M059J (cell line): ENCODE data around the gene KCTD19. TPM values are rescaled to one million over a fixed set of nuclear protein-coding genes. Genes with fewer than 3 reads are reported as not detected.

Source experiments
- DNase-seq: peaks from one replicate; pipeline ENCODE4 v3.0.0-alpha.2; 2012; ENCODE audit warnings: low read depth
- total RNA-seq: library from RNA; depleted of rRNA; stranded (reverse); fragments of >200 nt; shearing (Covaris generic); gene quantifications from 2 replicates; pipeline ENCODE4 v1.2.3, GENCODE V29; 2014

The KCTD19 gene
- total RNA-seq, 1 experiment from 2014 or later = 0.84 TPM

DNA sequence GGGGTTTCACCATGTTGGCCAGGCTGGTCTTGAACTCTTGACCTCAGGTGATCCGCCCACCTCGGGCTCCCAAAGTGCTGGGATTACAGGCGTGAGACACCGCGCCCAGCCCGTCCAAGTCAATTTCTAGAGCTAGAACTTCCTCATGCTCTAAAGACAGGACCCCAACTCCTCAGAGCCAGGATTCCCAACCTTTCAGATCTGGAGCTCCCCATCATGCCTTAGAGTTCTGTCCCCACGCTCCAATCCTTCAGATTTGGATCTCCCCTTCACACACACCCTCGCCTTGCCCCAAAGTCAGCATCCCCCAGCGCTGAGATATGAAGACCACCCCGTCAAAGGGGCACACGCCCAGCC lies 448 bp downstream of the KCTD19 start:
- no peak for DNase-seq

- DNase-seq = no peak
Measured at GRCh38 chr16:67317853-67318252, 8.7 kb downstream of the KCTD19 start.

- DNase-seq = peak; percentile 53
Measured at GRCh38 chr16:67312719-67313118, 13.8 kb downstream of the KCTD19 start.

GRCh38 chr16:67311607-67312488 lies 14.7 kb downstream of the KCTD19 start:
- peak; percentile 100 for DNase-seq

DNA sequence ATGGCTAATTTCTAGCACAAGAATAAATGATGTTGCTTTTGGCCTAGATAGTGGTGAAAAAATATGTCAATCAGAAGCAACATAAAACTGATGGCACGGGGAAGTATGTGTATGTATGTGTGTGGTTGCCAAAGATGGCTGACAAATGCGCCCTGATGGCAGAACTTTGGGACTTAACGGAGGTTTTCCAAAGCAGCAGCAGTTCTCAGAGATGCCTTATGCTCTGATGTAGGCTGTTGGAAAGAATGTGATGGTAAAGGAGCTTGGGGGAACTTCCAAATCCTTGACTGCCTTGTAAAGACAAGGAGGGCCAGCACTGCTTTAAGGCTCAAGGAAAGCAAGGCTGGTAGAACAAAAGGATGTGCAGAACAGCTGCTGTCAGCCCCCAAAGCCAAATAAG lies 16.0 kb downstream of the KCTD19 start:
- DNase-seq = no peak

DNA sequence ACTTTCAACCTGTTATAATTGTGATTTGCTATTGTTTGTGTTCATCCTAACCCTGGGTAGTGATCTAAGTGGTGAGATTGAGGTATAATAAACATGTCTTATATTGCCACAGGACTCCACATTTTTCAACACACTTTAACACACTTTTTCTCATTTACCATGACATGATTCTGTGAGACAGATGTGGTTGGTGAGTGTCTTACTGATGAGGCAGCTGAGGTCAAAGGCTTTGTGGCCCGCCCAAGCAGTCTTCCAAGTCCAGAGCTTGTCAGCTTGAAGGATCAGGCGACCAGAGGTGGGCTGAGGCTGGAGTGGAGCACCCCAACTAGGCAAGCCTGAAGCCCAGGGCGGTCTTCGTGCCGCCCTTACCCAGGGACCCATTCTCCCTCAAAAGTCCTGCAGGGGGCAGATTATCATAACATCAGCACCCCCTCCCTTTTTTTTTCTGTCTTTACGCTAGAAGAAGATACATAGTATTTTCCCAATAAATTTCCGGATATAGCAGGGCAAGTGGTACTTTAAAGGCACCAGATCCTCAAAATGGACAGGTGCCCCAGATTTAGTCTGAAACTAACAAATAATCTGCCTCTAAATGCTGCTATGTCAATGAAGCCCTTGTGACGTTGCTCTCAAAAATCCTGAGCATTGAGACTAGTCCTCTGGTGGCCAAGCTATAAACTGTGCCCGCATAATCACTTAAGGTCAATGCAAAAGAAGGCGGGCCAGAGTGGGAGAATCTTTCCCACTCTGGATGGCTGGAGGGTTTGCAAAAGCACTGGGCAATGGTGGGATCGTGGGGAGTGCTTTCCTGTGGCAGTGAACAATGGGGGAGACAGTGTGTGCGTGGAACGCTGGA lies 21.1 kb downstream of the KCTD19 start:
- no peak for DNase-seq

DNA sequence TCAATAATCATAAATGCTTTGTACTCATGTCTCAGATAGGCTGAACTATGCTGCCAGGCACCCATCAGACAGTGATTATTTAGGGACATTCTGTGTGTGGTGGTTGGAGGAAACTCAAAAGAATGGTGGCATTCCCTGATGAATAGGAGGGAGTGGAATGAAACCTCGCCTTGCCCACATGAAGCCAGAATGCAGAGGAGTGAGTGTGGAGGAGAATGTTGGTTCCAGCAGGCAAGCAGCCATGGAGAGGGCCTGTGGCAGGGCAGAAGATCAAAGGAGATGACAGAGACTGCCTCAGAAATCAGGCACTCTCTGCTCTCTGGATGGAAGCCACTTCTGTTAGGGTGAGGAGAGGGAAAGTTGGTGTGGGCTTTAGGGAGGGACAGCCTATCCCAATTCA lies 22.5 kb downstream of the KCTD19 start:
- peak; percentile 24 for DNase-seq

DNA sequence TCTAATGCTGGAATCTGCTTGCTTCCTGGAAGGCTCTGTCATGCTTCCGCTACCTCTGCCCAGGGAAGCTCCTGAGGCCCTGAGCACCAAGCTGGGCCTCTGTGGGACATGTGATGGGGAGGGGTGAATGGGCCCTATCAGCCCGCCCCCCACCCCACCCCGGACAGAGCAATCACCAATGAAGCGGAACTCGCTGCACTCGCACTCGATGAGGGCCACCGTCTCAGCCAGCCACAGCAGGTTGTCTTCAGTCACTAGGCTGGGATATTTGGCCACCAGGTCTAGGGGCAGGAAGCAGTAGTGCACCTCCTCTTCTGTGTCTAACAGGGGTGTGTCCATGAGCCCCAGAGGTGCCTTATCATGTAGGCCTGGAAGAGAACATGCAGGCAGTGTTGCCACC lies 23.6 kb downstream of the KCTD19 start:
- DNase-seq = no peak

DNA sequence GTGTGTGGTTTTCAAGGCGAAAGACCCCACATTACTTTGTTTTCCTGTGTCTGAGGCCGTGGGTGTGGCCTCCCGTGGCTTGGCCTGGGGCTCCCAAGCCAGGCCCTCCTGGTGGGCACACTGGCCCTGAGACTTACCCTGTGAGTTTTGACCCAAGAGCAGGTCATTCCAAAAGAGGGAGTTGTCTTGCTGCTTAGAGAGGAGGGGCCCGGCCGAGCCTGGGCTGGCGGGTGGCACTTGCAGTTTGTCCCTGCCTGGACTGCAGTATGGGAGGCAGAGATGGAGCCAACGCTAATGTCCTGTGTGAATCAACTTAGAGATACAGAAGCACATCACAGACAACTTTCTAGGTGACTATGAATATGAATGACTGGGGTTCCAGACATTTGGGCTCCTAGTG lies 24.5 kb downstream of the KCTD19 start:
- no peak for DNase-seq

- DNase-seq = no peak
Measured at GRCh38 chr16:67301080-67301782, 25.3 kb downstream of the KCTD19 start.

DNA sequence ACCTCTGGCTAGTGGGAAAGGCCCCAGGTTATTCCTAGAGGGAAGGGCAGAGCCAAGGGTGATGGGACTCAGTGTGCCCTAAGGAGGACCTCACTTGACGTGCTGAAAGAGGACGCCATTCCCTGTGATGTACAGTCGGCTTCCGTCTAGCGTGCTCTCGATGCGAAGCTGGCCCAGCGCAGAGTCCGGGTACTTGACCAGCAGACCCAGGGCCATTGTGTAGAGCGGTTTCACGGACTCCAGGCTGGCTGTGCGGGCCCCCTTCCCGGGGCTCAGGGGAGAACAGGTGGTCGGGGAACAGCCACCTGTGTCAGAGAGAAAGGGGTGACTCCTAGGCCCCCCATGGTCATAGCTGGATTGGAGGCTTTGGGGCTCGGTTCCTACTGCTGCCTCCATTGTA lies 27.3 kb downstream of the KCTD19 start:
- no peak for DNase-seq

DNA sequence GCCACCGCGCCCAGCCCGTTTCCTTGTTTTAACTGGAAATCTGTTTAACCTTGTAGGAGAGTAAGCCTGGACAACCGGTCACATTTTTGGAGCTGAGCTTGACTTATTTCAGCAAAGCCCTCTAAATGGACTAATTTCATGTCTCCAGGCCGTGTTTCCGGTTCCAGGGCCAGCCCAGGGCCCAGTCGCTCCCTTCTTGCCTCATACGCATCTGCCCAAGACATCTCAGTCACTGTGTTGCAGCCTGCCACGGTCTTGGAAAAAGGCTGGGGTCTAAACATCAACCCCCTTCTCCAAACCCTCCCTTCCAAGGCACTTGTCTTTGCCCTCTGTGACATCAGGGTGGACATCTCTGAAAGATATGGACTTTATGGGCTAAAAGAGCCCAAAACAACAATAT lies 28.3 kb downstream of the KCTD19 start:
- no peak for DNase-seq

DNA sequence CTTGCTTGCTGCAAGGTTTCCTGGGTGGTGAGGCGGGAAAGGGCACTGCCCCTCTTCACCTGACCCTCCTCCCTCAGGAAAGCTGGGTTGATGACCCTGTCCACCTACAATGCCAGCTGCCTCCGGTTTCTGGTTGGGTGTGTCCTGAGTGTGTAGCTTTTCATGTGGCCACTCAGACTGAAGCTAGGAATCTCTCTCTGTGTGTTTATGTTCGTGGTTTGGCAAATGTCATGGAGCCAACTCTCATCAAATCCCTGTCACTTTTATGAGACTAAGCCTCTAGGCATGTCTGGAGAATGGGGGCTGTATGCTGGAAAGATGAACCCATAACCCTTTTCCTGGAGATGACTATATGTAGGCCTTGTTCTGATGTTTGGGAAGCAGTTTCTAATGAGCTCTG lies 30.1 kb downstream of the KCTD19 start:
- DNase-seq = peak; percentile 92

- DNase-seq = no peak
Measured at GRCh38 chr16:67294938-67295361, 31.6 kb downstream of the KCTD19 start.

DNA sequence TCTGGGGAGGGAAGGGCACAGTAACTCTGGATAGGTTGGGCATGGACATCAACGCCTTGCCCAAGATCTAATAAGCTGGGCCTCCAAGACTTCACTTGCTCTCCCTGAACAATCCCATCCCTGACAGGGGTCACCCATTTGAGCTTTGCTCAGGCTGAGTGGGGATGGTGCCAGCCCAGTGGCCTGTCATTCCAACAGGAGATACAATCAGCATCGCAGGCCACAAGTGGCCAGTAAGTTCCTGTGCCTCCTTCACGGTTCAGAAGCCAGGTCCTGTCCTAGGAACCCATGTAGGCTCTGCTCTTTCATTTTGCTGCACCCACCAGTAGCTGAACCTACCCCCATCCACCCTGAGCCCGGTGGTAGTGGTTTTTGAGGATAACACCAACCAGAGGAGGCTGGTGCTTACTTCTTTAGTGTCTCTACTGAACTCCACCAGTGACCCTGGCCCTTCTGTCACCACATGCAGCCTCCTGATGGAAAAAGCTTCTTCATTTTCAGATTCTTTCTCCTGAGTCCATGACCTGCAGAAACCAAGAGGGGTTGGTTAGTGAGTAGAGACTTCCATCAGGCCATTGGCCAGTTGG lies 32.3 kb downstream of the KCTD19 start:
- no peak for DNase-seq

DNA sequence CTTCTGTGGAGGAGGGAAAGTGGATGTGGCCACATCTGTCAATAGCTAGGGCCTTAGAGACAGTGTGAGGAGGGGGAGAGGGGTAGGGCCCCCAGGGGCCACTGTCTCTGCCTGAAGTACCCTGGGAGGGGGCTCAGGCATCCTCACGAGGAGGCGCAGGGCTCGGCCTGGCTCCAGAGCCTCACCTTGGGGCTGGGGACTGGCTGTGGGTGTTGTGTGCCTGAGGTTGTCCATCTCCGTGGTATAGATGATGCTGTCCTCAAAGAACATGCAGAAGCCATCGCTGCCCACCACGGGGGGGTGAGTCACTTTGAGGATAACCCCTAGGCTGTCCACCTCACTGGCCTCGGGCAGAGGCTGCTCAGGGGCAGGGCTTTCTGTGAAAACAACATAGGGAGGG lies 35.1 kb downstream of the KCTD19 start:
- DNase-seq = no peak

DNA sequence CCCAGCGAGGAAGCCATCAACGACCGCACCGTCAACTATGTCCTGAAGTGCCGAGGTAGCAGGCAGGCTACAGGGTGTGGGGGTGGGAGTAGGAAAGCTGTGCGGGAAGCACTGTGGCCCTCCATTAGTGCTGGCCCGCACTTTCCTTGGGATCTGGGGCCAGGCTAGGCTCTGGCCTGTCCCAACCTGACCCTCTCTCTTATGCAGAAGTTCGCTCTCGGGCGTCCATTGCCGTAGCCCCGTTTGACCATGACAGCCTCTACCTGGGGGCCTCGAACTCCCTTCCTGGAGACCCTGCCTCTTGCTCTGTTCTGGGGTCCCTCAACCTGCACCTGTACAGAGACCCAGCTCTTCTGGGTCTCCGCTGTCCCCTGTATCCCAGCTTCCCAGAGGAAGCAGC lies 38.6 kb downstream of the KCTD19 start:
- no peak for DNase-seq

GRCh38 chr16:67286441-67287235 lies 39.9 kb downstream of the KCTD19 start:
- peak; percentile 80 for DNase-seq

DNA sequence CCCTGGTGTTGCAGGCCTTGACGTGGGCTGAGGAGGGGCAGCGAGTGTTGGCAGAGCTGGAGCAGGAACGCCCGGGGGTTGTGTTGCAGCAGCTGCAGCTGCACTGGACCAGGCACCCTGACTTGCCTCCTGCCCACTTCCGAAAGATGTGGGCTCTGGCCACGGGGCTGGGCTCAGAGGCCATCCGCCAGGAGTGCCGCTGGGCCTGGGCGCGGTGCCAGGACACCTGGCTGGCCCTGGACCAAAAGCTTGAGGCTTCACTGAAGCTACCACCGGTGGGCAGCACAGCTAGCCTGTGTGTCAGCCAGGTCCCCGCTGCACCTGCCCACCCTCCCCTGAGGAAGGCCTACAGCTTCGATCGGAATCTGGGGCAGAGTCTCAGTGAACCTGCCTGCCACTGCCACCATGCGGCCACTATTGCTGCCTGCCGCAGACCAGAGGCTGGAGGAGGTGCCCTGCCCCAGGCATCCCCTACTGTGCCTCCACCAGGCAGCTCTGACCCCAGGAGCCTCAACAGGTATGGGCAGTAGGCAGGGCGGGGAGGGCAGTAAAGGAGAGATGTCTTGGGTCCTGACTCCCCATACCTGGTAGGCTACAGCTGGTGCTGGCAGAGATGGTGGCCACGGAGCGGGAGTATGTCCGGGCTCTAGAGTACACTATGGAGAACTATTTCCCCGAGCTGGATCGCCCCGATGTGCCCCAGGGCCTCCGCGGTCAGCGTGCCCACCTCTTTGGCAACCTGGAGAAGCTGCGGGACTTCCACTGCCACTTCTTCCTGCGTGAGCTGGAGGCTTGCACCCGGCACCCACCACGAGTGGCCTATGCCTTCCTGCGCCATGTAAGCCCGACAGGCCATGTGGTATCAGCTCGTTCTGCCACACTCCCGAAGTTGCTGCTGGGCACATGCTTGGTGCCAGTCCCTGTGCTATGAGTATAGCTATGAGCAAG lies 41.6 kb downstream of the KCTD19 start:
- peak; percentile 50 for DNase-seq
